OCI-LY7 (cell line): ENCODE measurements around the gene FEV.

Source experiments
- CTCF ChIP-seq: fragments of 200-600 bp; sonication (generic); conservative IDR thresholded peaks from 2 replicates; pipeline ENCODE4 v1.5.1; 2014; ENCODE audit warnings: mild to moderate bottlenecking, antibody characterized with exemption, low read length, moderate library complexity, mixed read lengths
- EZH2phosphoT487 ChIP-seq: fragments of 200-600 bp; sonication (generic); IDR thresholded peaks from 2 replicates; pipeline ENCODE4 v1.6.1; 2018; ENCODE audit warnings: low read depth, borderline replicate concordance, mild to moderate bottlenecking, mixed run types, antibody characterized with exemption, low read length, moderate library complexity, mixed read lengths

DNA sequence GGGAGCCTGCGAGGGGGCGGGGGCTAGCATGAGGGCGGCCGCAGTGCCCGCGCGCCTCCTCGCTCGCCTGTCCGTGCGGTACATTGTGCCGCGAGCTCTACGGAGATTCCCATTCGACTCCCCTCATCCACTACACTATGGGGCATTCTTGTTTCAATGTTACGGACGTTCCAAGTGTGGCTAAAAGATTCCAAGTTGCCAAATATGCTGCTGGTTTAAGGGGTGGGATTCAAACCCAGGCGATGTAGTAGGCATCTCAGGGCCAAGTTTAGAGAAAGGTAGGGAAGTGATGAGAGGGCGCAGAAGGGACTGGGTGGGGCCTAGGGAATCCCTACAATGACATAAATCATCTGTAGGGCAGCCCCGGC is 18.3 kb upstream of the FEV start:
- no peak for TF ChIP-seq EZH2phosphoT487
- TF ChIP-seq CTCF: peak; percentile 31
